ENCODE results near the gene INPP5D. TPM values are rescaled to one million over a fixed set of nuclear protein-coding genes. Genes with fewer than 3 reads are reported as not detected.

Gene INPP5D
- total and polyA plus RNA-seq, 2 of the 13 experiments (the other 11 are each of a cell fraction or from before 2014, with no cell fraction given): 16.7 to 18.0 TPM

DNA sequence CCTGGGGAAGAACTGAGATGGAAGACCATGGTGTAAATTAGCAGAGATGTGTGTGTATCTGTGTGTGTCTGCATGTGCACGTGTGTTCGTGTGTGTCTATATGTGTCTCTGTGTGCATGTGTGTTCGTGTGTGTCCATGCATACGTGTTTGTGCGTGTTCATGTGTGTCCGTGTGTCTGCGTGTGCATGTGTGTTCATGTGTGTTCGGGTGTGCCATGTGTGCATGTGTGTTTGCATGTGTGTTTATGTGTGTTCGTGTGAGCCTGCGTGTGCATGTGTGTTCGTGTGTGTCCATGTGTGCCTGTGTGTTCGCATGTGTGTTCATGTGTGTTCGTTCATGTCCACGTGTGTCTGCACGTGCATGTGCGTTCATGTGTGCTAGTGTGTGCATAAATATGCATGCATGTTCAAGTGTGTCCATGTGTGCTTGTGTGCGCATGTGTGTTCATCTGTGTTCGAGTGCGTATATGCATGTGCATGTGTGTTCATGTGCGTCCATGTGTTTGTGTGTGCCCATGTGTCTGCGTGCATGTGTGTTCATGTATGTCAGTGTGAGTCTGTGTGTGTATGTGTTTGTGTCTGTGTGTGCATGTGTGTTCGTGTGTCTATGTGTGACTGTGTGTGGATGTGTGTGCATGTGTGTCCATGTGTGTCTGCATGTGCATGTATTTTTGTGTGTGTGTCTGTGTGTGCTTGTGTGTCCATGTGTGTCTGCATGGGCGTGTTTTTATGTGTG is 24.5 kb upstream of the INPP5D start (continued):
- no peak for TF ChIP-seq ADNP (CRISPR knock-in tag; IDR thresholded peaks at IDR 0.05)
- no peak for TF ChIP-seq YEATS2 (CRISPR knock-in tag; IDR thresholded peaks at IDR 0.05; ENCODE audit: borderline replicate concordance)
- TF ChIP-seq RFX5 (IDR thresholded peaks at IDR 0.05; ENCODE audit: low read depth, low read length): no peak
- TF ChIP-seq, protein P1, sequence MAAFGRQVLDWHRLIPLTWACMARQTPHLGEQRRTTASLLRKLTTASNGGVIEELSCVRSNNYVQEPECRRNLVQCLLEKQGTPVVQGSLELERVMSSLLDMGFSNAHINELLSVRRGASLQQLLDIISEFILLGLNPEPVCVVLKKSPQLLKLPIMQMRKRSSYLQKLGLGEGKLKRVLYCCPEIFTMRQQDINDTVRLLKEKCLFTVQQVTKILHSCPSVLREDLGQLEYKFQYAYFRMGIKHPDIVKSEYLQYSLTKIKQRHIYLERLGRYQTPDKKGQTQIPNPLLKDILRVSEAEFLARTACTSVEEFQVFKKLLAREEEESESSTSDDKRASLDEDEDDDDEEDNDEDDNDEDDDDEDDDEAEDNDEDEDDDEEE (CRISPR knock-in tag; IDR thresholded peaks at IDR 0.05): 0 out of 2 replicates have a peak, but pooled peaks have one; percentile 47
- no peak for TF ChIP-seq ZNF83 (CRISPR knock-in tag; IDR thresholded peaks at IDR 0.05; ENCODE audit: borderline replicate concordance)
- no peak for TF ChIP-seq ZNF432 (CRISPR knock-in tag; IDR thresholded peaks at IDR 0.05; ENCODE audit: borderline replicate concordance)
- no peak for TF ChIP-seq ZBTB7B (CRISPR knock-in tag; IDR thresholded peaks at IDR 0.05)
- TF ChIP-seq KDM4B (CRISPR knock-in tag; IDR thresholded peaks at IDR 0.05): no peak
- TF ChIP-seq, protein P2, sequence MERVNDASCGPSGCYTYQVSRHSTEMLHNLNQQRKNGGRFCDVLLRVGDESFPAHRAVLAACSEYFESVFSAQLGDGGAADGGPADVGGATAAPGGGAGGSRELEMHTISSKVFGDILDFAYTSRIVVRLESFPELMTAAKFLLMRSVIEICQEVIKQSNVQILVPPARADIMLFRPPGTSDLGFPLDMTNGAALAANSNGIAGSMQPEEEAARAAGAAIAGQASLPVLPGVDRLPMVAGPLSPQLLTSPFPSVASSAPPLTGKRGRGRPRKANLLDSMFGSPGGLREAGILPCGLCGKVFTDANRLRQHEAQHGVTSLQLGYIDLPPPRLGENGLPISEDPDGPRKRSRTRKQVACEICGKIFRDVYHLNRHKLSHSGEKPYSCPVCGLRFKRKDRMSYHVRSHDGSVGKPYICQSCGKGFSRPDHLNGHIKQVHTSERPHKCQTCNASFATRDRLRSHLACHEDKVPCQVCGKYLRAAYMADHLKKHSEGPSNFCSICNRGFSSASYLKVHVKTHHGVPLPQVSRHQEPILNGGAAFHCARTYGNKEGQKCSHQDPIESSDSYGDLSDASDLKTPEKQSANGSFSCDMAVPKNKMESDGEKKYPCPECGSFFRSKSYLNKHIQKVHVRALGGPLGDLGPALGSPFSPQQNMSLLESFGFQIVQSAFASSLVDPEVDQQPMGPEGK (CRISPR knock-in tag; IDR thresholded peaks at IDR 0.05): no peak
- TF ChIP-seq ISL2 (CRISPR knock-in tag; IDR thresholded peaks at IDR 0.05): no peak
- TF ChIP-seq DMAP1 (CRISPR knock-in tag; IDR thresholded peaks at IDR 0.05): no peak
- TF ChIP-seq SP5 (CRISPR knock-in tag; IDR thresholded peaks at IDR 0.05; ENCODE audit: borderline replicate concordance, low read depth): no peak
- 0 out of 2 replicates have a peak, but pooled peaks have one; percentile 57 for TF ChIP-seq EED (CRISPR knock-in tag; IDR thresholded peaks at IDR 0.05)
